ENCODE data around the gene APLNR. TPM values are rescaled to one million over a fixed set of nuclear protein-coding genes. Genes with fewer than 3 reads are reported as not detected.

The APLNR gene
- total RNA-seq, 1 experiment from 2014 or later, result not detected

DNA sequence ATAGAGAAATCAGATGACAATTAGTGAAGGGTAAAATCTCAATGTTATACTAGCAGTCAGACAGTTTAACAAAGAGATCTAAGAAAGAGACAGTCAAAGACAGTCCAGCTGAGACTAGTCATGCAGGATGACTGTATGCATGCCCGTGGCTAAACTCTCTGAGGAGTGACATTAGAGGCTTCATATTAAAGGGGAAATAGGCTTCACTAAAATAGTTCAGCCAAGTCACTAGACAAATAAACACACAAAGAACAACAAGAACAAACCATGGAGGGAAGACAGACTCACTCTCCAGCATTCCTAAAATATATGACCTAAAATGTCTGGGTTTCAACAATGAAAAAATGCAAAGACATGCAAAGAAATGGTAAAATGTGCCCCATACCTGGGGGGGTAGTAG lies 18.6 kb upstream of the APLNR start:
- Histone ChIP-seq H3K4me2 (ENCODE audit: low read length) (no peak overlapping the region), H3K4me1 (ENCODE audit: control insufficient read depth in 1 of 2, insufficient read depth in 2 of 2, low read length in 2 of 2) (no peaks in the 10 kb centered on the region), H3K36me3 (ENCODE audit: control insufficient read depth in 1 of 2, insufficient read depth in 2 of 2, low read length in 2 of 2) (no peaks in the 10 kb centered on the region), H3K9ac (ENCODE audit: low read length) (no peak overlapping the region), H3K4me3 (replicated peaks in 1 of 2; ENCODE audit: low read depth in 1 of 2, low read length in 2 of 2) (no peak overlapping the region), H3K79me2 (ENCODE audit: insufficient read depth, low read length) (no peaks in the 10 kb centered on the region), H3K9me3 (ENCODE audit: control insufficient read depth in 1 of 2, insufficient read depth in 1 of 2, low read depth in 1 of 2, low read length in 2 of 2) (no peaks in the 10 kb centered on the region), H3K27ac (ENCODE audit: low read depth, low read length) (no peak overlapping the region), H3K27me3 (ENCODE audit: insufficient read depth, low read length) (peaks cover 24% of the 10 kb centered on the region; the same call in 1 of the 2 replicates), H3K9me2 (ENCODE audit: insufficient read depth) (no peaks in the 10 kb centered on the region), H4K20me1 (ENCODE audit: insufficient read depth) (no peaks in the 10 kb centered on the region), H2AFZ (ENCODE audit: low read depth, low read length, poor library complexity, severe bottlenecking) (no peak overlapping the region)
- ChIA-PET RAD21 (ENCODE audit: low non-redundant PET in 1 of 2, low total read pairs in 2 of 2, uncharacterized antibody in 2 of 2, unreplicated experiment in 2 of 2) (no interaction called here), CTCF (no interaction called here), POLR2A (no interaction called here)
- ATAC-seq (no peak), DNase-seq (ENCODE audit: low read depth, low spot score) (no peak)
- TF ChIP-seq EGR1 (IDR thresholded peaks at IDR 0.05; ENCODE audit: low read depth), result no peak
- intact Hi-C loops (cut with micrococcal nuclease), result no loop called here
- no TSS peak for BruUV-seq (replicated peaks)

DNA sequence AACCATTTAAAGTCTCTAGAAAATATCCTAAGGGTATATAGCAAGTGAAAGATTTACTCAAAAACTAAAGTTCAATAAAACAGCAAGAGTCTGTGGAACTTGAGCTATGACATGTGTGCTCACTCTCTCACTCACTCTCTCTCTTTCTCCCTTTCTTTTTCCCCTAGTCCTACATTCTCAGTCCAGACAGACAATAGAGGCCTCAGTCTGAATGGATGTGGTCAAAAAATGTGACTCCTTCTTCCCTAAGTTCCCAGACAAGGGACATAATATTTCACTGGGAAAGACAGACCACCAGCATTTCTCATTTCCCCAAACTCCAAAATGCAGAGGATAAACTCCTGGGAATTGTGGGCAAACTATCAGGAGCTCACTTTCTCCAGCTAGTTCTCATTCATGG lies 17.6 kb upstream of the APLNR start:
- no peak overlapping the region for H3K4me3 ChIP-seq (replicated peaks in 1 of 2; ENCODE audit: low read depth in 1 of 2, low read length in 2 of 2)
- RAD21 ChIA-PET (ENCODE audit: low non-redundant PET in 1 of 2, low total read pairs in 2 of 2, uncharacterized antibody in 2 of 2, unreplicated experiment in 2 of 2), result no interaction called here
- no peaks in the 10 kb centered on the region for H3K79me2 ChIP-seq (ENCODE audit: insufficient read depth, low read length)
- H3K27me3 ChIP-seq (ENCODE audit: insufficient read depth, low read length), result peaks cover 24% of the 10 kb centered on the region; the same call in 1 of the 2 replicates
- no peak overlapping the region for H3K4me2 ChIP-seq (ENCODE audit: low read length)
- CTCF ChIA-PET, result no interaction called here
- no peaks in the 10 kb centered on the region for H3K9me3 ChIP-seq (ENCODE audit: control insufficient read depth in 1 of 2, insufficient read depth in 1 of 2, low read depth in 1 of 2, low read length in 2 of 2)
- H3K9ac ChIP-seq (ENCODE audit: low read length), result no peak overlapping the region
- H3K36me3 ChIP-seq (ENCODE audit: control insufficient read depth in 1 of 2, insufficient read depth in 2 of 2, low read length in 2 of 2), result no peaks in the 10 kb centered on the region
- no peaks in the 10 kb centered on the region for H3K9me2 ChIP-seq (ENCODE audit: insufficient read depth)
- DNase-seq (ENCODE audit: low read depth, low spot score) (no peak), ATAC-seq (no peak)
- no peak overlapping the region for H2AFZ ChIP-seq (ENCODE audit: low read depth, low read length, poor library complexity, severe bottlenecking)
- H3K27ac ChIP-seq (ENCODE audit: low read depth, low read length), result no peak overlapping the region
- intact Hi-C loops (cut with micrococcal nuclease), result no loop called here
- BruUV-seq (replicated peaks), result no TSS peak
- no peaks in the 10 kb centered on the region for H4K20me1 ChIP-seq (ENCODE audit: insufficient read depth)
- POLR2A ChIA-PET, result no interaction called here
- H3K4me1 ChIP-seq (ENCODE audit: control insufficient read depth in 1 of 2, insufficient read depth in 2 of 2, low read length in 2 of 2), result no peaks in the 10 kb centered on the region
- TF ChIP-seq, protein P1, sequence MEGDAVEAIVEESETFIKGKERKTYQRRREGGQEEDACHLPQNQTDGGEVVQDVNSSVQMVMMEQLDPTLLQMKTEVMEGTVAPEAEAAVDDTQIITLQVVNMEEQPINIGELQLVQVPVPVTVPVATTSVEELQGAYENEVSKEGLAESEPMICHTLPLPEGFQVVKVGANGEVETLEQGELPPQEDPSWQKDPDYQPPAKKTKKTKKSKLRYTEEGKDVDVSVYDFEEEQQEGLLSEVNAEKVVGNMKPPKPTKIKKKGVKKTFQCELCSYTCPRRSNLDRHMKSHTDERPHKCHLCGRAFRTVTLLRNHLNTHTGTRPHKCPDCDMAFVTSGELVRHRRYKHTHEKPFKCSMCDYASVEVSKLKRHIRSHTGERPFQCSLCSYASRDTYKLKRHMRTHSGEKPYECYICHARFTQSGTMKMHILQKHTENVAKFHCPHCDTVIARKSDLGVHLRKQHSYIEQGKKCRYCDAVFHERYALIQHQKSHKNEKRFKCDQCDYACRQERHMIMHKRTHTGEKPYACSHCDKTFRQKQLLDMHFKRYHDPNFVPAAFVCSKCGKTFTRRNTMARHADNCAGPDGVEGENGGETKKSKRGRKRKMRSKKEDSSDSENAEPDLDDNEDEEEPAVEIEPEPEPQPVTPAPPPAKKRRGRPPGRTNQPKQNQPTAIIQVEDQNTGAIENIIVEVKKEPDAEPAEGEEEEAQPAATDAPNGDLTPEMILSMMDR (IDR thresholded peaks at IDR 0.05 in 2 of 3, conservative IDR thresholded peaks at IDR 0.05 in 1 of 3; ENCODE audit: borderline replicate concordance in 1 of 3, insufficient read depth in 1 of 3, low read depth in 2 of 3, low read length in 2 of 3), result no peak
- TF ChIP-seq SRF (IDR thresholded peaks at IDR 0.05; ENCODE audit: low read depth), result no peak
- no peak for TF ChIP-seq SIN3A (IDR thresholded peaks at IDR 0.05; ENCODE audit: low read depth)
- TF ChIP-seq, protein P2, sequence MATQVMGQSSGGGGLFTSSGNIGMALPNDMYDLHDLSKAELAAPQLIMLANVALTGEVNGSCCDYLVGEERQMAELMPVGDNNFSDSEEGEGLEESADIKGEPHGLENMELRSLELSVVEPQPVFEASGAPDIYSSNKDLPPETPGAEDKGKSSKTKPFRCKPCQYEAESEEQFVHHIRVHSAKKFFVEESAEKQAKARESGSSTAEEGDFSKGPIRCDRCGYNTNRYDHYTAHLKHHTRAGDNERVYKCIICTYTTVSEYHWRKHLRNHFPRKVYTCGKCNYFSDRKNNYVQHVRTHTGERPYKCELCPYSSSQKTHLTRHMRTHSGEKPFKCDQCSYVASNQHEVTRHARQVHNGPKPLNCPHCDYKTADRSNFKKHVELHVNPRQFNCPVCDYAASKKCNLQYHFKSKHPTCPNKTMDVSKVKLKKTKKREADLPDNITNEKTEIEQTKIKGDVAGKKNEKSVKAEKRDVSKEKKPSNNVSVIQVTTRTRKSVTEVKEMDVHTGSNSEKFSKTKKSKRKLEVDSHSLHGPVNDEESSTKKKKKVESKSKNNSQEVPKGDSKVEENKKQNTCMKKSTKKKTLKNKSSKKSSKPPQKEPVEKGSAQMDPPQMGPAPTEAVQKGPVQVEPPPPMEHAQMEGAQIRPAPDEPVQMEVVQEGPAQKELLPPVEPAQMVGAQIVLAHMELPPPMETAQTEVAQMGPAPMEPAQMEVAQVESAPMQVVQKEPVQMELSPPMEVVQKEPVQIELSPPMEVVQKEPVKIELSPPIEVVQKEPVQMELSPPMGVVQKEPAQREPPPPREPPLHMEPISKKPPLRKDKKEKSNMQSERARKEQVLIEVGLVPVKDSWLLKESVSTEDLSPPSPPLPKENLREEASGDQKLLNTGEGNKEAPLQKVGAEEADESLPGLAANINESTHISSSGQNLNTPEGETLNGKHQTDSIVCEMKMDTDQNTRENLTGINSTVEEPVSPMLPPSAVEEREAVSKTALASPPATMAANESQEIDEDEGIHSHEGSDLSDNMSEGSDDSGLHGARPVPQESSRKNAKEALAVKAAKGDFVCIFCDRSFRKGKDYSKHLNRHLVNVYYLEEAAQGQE (IDR thresholded peaks at IDR 0.05; ENCODE audit: low read depth), result no peak
- no peak for TF ChIP-seq ELF1 (IDR thresholded peaks at IDR 0.05; ENCODE audit: borderline replicate concordance, low read depth)
- TF ChIP-seq, protein P3, sequence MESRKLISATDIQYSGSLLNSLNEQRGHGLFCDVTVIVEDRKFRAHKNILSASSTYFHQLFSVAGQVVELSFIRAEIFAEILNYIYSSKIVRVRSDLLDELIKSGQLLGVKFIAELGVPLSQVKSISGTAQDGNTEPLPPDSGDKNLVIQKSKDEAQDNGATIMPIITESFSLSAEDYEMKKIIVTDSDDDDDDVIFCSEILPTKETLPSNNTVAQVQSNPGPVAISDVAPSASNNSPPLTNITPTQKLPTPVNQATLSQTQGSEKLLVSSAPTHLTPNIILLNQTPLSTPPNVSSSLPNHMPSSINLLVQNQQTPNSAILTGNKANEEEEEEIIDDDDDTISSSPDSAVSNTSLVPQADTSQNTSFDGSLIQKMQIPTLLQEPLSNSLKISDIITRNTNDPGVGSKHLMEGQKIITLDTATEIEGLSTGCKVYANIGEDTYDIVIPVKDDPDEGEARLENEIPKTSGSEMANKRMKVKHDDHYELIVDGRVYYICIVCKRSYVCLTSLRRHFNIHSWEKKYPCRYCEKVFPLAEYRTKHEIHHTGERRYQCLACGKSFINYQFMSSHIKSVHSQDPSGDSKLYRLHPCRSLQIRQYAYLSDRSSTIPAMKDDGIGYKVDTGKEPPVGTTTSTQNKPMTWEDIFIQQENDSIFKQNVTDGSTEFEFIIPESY (IDR thresholded peaks at IDR 0.05; ENCODE audit: extremely low read depth, insufficient replicate concordance, low read length), result no peak
- TF ChIP-seq, protein P4, sequence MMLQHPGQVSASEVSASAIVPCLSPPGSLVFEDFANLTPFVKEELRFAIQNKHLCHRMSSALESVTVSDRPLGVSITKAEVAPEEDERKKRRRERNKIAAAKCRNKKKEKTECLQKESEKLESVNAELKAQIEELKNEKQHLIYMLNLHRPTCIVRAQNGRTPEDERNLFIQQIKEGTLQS (IDR thresholded peaks at IDR 0.05), result no peak
- TF ChIP-seq CBX3 (IDR thresholded peaks at IDR 0.05; ENCODE audit: low read depth), result no peak
- no peak for TF ChIP-seq RAD21 (IDR thresholded peaks at IDR 0.05; ENCODE audit: low read depth)
- no peak for TF ChIP-seq EGR1 (IDR thresholded peaks at IDR 0.05; ENCODE audit: low read depth)
- TF ChIP-seq, protein P5, sequence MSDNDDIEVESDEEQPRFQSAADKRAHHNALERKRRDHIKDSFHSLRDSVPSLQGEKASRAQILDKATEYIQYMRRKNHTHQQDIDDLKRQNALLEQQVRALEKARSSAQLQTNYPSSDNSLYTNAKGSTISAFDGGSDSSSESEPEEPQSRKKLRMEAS (IDR thresholded peaks at IDR 0.05), result no peak
- TF ChIP-seq EZH2 (IDR thresholded peaks at IDR 0.05), result no peak
- no peak for TF ChIP-seq EZH2phosphoT487 (IDR thresholded peaks at IDR 0.05; ENCODE audit: borderline replicate concordance)

Data from HCT116 (cell line).